Measurements from ENCODE around the gene DOCK2. TPM values are rescaled to one million over a fixed set of nuclear protein-coding genes. Genes with fewer than 3 reads are reported as not detected.

The DOCK2 gene
- total and polyA plus RNA-seq, 2 of the 8 experiments (the other 6 are each of a cell fraction or from before 2014, with no cell fraction given), result 3.9 to 5.7 TPM

DNA sequence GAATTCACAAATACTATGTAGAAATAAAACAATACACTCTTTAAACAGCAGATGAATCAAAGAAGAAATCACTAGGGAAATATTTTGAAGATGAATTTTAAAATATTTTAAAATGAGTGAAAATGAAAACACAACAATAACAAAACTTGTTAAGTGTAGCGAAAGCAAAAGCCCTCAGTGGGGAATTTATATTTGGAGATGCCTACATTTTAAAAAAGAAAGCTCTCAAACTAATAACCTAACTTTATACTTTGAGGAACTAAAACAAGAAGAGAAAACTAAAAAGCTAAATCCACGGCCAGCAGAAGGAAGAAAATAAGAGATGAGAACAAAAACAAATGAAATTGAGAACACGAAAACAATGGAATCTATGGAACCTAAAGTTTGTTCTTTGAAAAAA is 30.8 kb upstream of the DOCK2 start (continued):
- TF ChIP-seq, protein P1, sequence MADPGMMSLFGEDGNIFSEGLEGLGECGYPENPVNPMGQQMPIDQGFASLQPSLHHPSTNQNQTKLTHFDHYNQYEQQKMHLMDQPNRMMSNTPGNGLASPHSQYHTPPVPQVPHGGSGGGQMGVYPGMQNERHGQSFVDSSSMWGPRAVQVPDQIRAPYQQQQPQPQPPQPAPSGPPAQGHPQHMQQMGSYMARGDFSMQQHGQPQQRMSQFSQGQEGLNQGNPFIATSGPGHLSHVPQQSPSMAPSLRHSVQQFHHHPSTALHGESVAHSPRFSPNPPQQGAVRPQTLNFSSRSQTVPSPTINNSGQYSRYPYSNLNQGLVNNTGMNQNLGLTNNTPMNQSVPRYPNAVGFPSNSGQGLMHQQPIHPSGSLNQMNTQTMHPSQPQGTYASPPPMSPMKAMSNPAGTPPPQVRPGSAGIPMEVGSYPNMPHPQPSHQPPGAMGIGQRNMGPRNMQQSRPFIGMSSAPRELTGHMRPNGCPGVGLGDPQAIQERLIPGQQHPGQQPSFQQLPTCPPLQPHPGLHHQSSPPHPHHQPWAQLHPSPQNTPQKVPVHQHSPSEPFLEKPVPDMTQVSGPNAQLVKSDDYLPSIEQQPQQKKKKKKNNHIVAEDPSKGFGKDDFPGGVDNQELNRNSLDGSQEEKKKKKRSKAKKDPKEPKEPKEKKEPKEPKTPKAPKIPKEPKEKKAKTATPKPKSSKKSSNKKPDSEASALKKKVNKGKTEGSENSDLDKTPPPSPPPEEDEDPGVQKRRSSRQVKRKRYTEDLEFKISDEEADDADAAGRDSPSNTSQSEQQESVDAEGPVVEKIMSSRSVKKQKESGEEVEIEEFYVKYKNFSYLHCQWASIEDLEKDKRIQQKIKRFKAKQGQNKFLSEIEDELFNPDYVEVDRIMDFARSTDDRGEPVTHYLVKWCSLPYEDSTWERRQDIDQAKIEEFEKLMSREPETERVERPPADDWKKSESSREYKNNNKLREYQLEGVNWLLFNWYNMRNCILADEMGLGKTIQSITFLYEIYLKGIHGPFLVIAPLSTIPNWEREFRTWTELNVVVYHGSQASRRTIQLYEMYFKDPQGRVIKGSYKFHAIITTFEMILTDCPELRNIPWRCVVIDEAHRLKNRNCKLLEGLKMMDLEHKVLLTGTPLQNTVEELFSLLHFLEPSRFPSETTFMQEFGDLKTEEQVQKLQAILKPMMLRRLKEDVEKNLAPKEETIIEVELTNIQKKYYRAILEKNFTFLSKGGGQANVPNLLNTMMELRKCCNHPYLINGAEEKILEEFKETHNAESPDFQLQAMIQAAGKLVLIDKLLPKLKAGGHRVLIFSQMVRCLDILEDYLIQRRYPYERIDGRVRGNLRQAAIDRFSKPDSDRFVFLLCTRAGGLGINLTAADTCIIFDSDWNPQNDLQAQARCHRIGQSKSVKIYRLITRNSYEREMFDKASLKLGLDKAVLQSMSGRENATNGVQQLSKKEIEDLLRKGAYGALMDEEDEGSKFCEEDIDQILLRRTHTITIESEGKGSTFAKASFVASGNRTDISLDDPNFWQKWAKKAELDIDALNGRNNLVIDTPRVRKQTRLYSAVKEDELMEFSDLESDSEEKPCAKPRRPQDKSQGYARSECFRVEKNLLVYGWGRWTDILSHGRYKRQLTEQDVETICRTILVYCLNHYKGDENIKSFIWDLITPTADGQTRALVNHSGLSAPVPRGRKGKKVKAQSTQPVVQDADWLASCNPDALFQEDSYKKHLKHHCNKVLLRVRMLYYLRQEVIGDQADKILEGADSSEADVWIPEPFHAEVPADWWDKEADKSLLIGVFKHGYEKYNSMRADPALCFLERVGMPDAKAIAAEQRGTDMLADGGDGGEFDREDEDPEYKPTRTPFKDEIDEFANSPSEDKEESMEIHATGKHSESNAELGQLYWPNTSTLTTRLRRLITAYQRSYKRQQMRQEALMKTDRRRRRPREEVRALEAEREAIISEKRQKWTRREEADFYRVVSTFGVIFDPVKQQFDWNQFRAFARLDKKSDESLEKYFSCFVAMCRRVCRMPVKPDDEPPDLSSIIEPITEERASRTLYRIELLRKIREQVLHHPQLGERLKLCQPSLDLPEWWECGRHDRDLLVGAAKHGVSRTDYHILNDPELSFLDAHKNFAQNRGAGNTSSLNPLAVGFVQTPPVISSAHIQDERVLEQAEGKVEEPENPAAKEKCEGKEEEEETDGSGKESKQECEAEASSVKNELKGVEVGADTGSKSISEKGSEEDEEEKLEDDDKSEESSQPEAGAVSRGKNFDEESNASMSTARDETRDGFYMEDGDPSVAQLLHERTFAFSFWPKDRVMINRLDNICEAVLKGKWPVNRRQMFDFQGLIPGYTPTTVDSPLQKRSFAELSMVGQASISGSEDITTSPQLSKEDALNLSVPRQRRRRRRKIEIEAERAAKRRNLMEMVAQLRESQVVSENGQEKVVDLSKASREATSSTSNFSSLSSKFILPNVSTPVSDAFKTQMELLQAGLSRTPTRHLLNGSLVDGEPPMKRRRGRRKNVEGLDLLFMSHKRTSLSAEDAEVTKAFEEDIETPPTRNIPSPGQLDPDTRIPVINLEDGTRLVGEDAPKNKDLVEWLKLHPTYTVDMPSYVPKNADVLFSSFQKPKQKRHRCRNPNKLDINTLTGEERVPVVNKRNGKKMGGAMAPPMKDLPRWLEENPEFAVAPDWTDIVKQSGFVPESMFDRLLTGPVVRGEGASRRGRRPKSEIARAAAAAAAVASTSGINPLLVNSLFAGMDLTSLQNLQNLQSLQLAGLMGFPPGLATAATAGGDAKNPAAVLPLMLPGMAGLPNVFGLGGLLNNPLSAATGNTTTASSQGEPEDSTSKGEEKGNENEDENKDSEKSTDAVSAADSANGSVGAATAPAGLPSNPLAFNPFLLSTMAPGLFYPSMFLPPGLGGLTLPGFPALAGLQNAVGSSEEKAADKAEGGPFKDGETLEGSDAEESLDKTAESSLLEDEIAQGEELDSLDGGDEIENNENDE (IDR thresholded peaks at IDR 0.05; ENCODE audit: insufficient replicate concordance, low read length), result no peak
- TF ChIP-seq TAF1 (IDR thresholded peaks at IDR 0.05; ENCODE audit: low read depth, low read length), result no peak
- no peak for TF ChIP-seq BACH1 (IDR thresholded peaks at IDR 0.05; ENCODE audit: low read length)
- TF ChIP-seq, protein P2, sequence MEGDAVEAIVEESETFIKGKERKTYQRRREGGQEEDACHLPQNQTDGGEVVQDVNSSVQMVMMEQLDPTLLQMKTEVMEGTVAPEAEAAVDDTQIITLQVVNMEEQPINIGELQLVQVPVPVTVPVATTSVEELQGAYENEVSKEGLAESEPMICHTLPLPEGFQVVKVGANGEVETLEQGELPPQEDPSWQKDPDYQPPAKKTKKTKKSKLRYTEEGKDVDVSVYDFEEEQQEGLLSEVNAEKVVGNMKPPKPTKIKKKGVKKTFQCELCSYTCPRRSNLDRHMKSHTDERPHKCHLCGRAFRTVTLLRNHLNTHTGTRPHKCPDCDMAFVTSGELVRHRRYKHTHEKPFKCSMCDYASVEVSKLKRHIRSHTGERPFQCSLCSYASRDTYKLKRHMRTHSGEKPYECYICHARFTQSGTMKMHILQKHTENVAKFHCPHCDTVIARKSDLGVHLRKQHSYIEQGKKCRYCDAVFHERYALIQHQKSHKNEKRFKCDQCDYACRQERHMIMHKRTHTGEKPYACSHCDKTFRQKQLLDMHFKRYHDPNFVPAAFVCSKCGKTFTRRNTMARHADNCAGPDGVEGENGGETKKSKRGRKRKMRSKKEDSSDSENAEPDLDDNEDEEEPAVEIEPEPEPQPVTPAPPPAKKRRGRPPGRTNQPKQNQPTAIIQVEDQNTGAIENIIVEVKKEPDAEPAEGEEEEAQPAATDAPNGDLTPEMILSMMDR (IDR thresholded peaks at IDR 0.05; ENCODE audit: control extremely low read depth in 1 of 3, insufficient read depth in 1 of 3, low read depth in 1 of 3, low read length in 3 of 3), result no peak
- no peak for TF ChIP-seq YY1 (IDR thresholded peaks at IDR 0.05; ENCODE audit: low read depth, low read length)
